HT-29 (cell line): Measurements from ENCODE around the gene NMNAT2. TPM values are rescaled to one million over a fixed set of nuclear protein-coding genes. Genes with fewer than 3 reads are reported as not detected.
"Not testable (repeated sequence)": the region's sequence is repeated elsewhere in the genome, so short reads cannot be mapped to it uniquely, and the experiment has no call there.

ENCODE experiments used
- DNase-seq: peaks from one replicate; pipeline ENCODE4 v3.0.0-alpha.2; 2015; ENCODE audit warnings: low spot score
- total RNA-seq: library from RNA; depleted of rRNA; stranded (reverse); fragments of >200 nt; shearing (Covaris generic); gene quantifications from 2 replicates; pipeline ENCODE4 v1.2.3, GENCODE V29; 2014

Gene NMNAT2
- total RNA-seq, 1 experiment from 2014 or later: not detected

GRCh38 chr1:183418696-183419095 is 516 bp upstream of the NMNAT2 start:
- no peak for DNase-seq

- DNase-seq: no peak
These were observed 1.1 kb downstream of the NMNAT2 start for GRCh38 chr1:183416850-183417771.

- DNase-seq: no peak
These were observed 3.8 kb downstream of the NMNAT2 start for GRCh38 chr1:183414365-183414764.

- no peak for DNase-seq
These were observed 7.1 kb downstream of the NMNAT2 start for GRCh38 chr1:183411091-183411490.

GRCh38 chr1:183407961-183408360 is 10.2 kb downstream of the NMNAT2 start:
- no peak for DNase-seq

GRCh38 chr1:183407474-183407873 is 10.7 kb downstream of the NMNAT2 start:
- no peak for DNase-seq

GRCh38 chr1:183404476-183404875 is 13.7 kb downstream of the NMNAT2 start:
- DNase-seq: no peak

- no peak for DNase-seq
These were observed 14.7 kb downstream of the NMNAT2 start for GRCh38 chr1:183403498-183403897.

GRCh38 chr1:183401565-183401964 is 16.6 kb downstream of the NMNAT2 start:
- not testable (repeated sequence) for DNase-seq

- DNase-seq: no peak
These were observed 23.7 kb downstream of the NMNAT2 start for GRCh38 chr1:183394435-183394834.

- DNase-seq: no peak
These were observed 26.3 kb downstream of the NMNAT2 start for GRCh38 chr1:183391863-183392262.

- no peak for DNase-seq
These were observed 27.6 kb downstream of the NMNAT2 start for GRCh38 chr1:183390561-183390960.

- DNase-seq: no peak
These were observed 29.4 kb downstream of the NMNAT2 start for GRCh38 chr1:183388735-183389134.

GRCh38 chr1:183385340-183386144 is 32.6 kb downstream of the NMNAT2 start:
- DNase-seq: no peak

GRCh38 chr1:183379951-183380350 is 38.2 kb downstream of the NMNAT2 start:
- no peak for DNase-seq

GRCh38 chr1:183375381-183375780 is 42.8 kb downstream of the NMNAT2 start:
- no peak for DNase-seq

GRCh38 chr1:183374825-183375224 is 43.4 kb downstream of the NMNAT2 start:
- DNase-seq: no peak

- no peak for DNase-seq
These were observed 45.5 kb downstream of the NMNAT2 start for GRCh38 chr1:183372586-183373230.

GRCh38 chr1:183370399-183371058 is 47.7 kb downstream of the NMNAT2 start:
- no peak for DNase-seq

- no peak for DNase-seq
These were observed 49.7 kb downstream of the NMNAT2 start for GRCh38 chr1:183368213-183369108.
